ENCODE data around the gene OTOF.
A peak's percentile ranks its signal among the peaks of the same experiment; 100 is the strongest.

Gene OTOF

GRCh38 chr2:26423750-26424149 is 54.2 kb downstream of the OTOF start:
- no peak for DNase-seq
- Histone ChIP-seq H4K8ac (ENCODE audit: low read depth, low read length) (no peak overlapping the region), H2BK5ac (ENCODE audit: low read length) (no peak overlapping the region), H3K27me3 (ENCODE audit: insufficient read depth, low read length, poor library complexity) (no peaks in the 10 kb centered on the region), H3K4me1 (ENCODE audit: control insufficient read depth, low read depth, low read length) (no peaks in the 10 kb centered on the region), H3K9ac (ENCODE audit: low read length) (no peak overlapping the region), H3K79me1 (ENCODE audit: low read length) (no peaks in the 10 kb centered on the region), H3K4me3 (ENCODE audit: low read length) (no peak overlapping the region), H3K4ac (ENCODE audit: low read depth, low read length) (no peak overlapping the region), H3K36me3 (ENCODE audit: control insufficient read depth, insufficient read depth, low read length) (no peaks in the 10 kb centered on the region), H3K27ac (ENCODE audit: low read depth, low read length) (no peak overlapping the region), H2BK120ac (ENCODE audit: low read depth, low read length) (no peak overlapping the region), H2AK5ac (ENCODE audit: low read length) (no peak overlapping the region), H3K18ac (ENCODE audit: low read length) (no peak overlapping the region), H4K5ac (ENCODE audit: low read length) (no peak overlapping the region), H3K4me2 (ENCODE audit: low read length) (no peak overlapping the region), H3K79me2 (ENCODE audit: control insufficient read depth, insufficient read depth, low read length) (no peaks in the 10 kb centered on the region), H2BK15ac (replicated peaks; ENCODE audit: low read depth) (no peak overlapping the region), H3K23ac (ENCODE audit: low read length) (no peak overlapping the region), H3K56ac (ENCODE audit: low read length) (no peak overlapping the region)
- WGBS (ENCODE audit: extremely low coverage, insufficient coverage, low lambda C conversion rate): no CpG with 5 or more reads among the region's 9 CpGs

DNA sequence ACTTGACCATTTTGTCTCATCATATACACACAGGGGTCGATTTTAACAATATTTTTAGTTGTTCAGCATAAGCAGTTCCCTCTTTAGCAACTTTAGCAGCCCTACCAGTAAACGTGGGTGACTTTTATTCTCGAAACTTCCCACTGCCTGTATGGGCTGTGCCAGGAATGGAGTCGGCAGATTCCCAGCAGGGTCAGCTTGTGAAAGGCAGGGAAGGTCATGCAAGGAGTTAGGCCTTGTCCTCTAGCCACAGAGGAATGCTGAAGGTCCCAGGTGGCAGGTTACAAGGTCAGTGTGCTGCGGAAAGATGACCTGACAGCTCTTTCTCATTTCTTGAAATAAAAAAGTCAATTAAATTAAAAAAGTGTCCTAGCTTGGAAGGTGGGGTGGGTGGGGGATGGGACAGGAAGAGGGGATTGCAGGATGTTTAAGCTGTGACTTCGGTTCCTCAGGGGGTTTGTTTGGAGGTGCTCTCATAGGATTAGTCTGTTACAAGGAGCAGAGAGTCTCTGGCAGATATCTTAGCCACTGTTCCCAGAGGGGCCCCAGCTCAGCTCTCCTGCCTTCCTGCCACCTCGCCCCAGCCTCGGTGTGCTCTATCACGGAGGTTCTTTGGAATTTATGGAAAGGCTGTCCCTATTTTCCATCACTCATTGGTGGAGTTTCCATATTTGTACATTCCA is 54.8 kb downstream of the OTOF start:
- DNase-seq: peak; percentile 50
- Histone ChIP-seq H3K27me3 (ENCODE audit: insufficient read depth, low read length, poor library complexity) (no peaks in the 10 kb centered on the region), H2AK5ac (ENCODE audit: low read length) (no peak overlapping the region), H3K23ac (ENCODE audit: low read length) (no peak overlapping the region), H3K9ac (ENCODE audit: low read length) (no peak overlapping the region), H3K36me3 (ENCODE audit: control insufficient read depth, insufficient read depth, low read length) (no peaks in the 10 kb centered on the region), H4K5ac (ENCODE audit: low read length) (no peak overlapping the region), H3K4ac (ENCODE audit: low read depth, low read length) (no peak overlapping the region), H3K4me1 (ENCODE audit: control insufficient read depth, low read depth, low read length) (no peaks in the 10 kb centered on the region), H3K56ac (ENCODE audit: low read length) (no peak overlapping the region), H3K27ac (ENCODE audit: low read depth, low read length) (no peak overlapping the region), H3K4me3 (ENCODE audit: low read length) (no peak overlapping the region), H3K4me2 (ENCODE audit: low read length) (no peak overlapping the region), H3K79me1 (ENCODE audit: low read length) (no peaks in the 10 kb centered on the region), H3K18ac (ENCODE audit: low read length) (no peak overlapping the region), H2BK5ac (ENCODE audit: low read length) (no peak overlapping the region), H4K8ac (ENCODE audit: low read depth, low read length) (no peak overlapping the region), H2BK120ac (ENCODE audit: low read depth, low read length) (no peak overlapping the region), H2BK15ac (replicated peaks; ENCODE audit: low read depth) (no peak overlapping the region), H3K79me2 (ENCODE audit: control insufficient read depth, insufficient read depth, low read length) (no peaks in the 10 kb centered on the region)
- WGBS (ENCODE audit: extremely low coverage, insufficient coverage, low lambda C conversion rate): no CpG with 5 or more reads among the region's 9 CpGs

DNA sequence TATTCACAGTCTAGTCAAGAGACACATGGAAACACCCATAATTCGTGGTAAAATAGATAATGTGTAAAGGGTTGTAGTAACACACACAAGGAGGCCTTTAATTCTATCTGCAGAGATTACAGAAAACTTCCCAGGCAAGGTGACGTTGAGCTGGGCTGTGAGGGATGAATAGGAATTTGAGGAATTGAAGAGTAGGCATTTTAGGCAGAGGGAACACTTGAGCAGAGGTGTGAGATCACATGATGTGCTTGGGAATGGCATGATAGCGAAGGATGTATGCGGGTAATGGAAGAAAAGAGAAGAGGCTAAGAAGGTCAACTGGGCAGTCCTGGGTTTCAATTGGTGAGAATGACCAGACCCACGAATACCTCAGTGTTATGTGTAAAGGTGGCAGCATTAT is 56.0 kb downstream of the OTOF start:
- Histone ChIP-seq H3K27me3 (ENCODE audit: insufficient read depth, low read length, poor library complexity) (no peaks in the 10 kb centered on the region), H3K4ac (ENCODE audit: low read depth, low read length) (no peak overlapping the region), H2BK5ac (ENCODE audit: low read length) (no peak overlapping the region), H3K18ac (ENCODE audit: low read length) (no peak overlapping the region), H3K27ac (ENCODE audit: low read depth, low read length) (no peak overlapping the region), H4K8ac (ENCODE audit: low read depth, low read length) (no peak overlapping the region), H3K4me2 (ENCODE audit: low read length) (no peak overlapping the region), H4K5ac (ENCODE audit: low read length) (no peak overlapping the region), H3K36me3 (ENCODE audit: control insufficient read depth, insufficient read depth, low read length) (no peaks in the 10 kb centered on the region), H3K23ac (ENCODE audit: low read length) (no peak overlapping the region), H3K9ac (ENCODE audit: low read length) (no peak overlapping the region), H3K4me3 (ENCODE audit: low read length) (no peak overlapping the region), H3K4me1 (ENCODE audit: control insufficient read depth, low read depth, low read length) (no peaks in the 10 kb centered on the region), H2AK5ac (ENCODE audit: low read length) (no peak overlapping the region), H3K79me2 (ENCODE audit: control insufficient read depth, insufficient read depth, low read length) (no peaks in the 10 kb centered on the region), H2BK120ac (ENCODE audit: low read depth, low read length) (no peak overlapping the region), H3K79me1 (ENCODE audit: low read length) (no peaks in the 10 kb centered on the region), H3K56ac (ENCODE audit: low read length) (no peak overlapping the region), H2BK15ac (replicated peaks; ENCODE audit: low read depth) (no peak overlapping the region)
- WGBS (ENCODE audit: extremely low coverage, insufficient coverage, low lambda C conversion rate): no CpG with 5 or more reads among the region's 5 CpGs
- DNase-seq: peak; percentile 80

DNA sequence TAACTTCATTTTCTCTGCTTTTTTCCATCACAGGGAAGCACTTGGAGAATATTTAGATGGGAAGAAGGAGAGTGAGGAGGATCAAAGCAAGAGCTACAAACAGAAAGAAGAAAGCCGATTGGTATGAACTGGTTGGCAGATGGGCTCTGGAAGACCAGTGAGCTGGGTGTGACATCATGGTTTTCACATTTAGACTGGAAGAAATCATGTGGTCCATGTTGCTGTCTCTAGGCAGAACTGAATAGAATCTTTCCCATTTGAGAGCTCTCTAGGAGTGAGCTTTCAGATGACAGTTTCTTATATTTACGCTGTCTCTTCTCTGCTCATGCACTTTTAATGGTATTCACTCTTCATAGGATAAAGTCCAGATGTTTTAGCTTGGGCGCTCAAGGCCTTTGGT is 63.6 kb downstream of the OTOF start:
- Histone ChIP-seq H2BK5ac (ENCODE audit: low read length) (no peak overlapping the region), H2AK5ac (ENCODE audit: low read length) (no peak overlapping the region), H4K5ac (ENCODE audit: low read length) (no peak overlapping the region), H3K36me3 (ENCODE audit: control insufficient read depth, insufficient read depth, low read length) (no peaks in the 10 kb centered on the region), H3K4me2 (ENCODE audit: low read length) (no peak overlapping the region), H3K4me3 (ENCODE audit: low read length) (no peak overlapping the region), H3K18ac (ENCODE audit: low read length) (no peak overlapping the region), H2BK15ac (replicated peaks; ENCODE audit: low read depth) (no peak overlapping the region), H3K23ac (ENCODE audit: low read length) (no peak overlapping the region), H3K27me3 (ENCODE audit: insufficient read depth, low read length, poor library complexity) (no peaks in the 10 kb centered on the region), H3K79me1 (ENCODE audit: low read length) (no peaks in the 10 kb centered on the region), H3K4me1 (ENCODE audit: control insufficient read depth, low read depth, low read length) (no peaks in the 10 kb centered on the region), H3K4ac (ENCODE audit: low read depth, low read length) (no peak overlapping the region), H4K8ac (ENCODE audit: low read depth, low read length) (no peak overlapping the region), H3K9ac (ENCODE audit: low read length) (no peak overlapping the region), H3K79me2 (ENCODE audit: control insufficient read depth, insufficient read depth, low read length) (no peaks in the 10 kb centered on the region), H2BK120ac (ENCODE audit: low read depth, low read length) (no peak overlapping the region), H3K27ac (ENCODE audit: low read depth, low read length) (no peak overlapping the region), H3K56ac (ENCODE audit: low read length) (no peak overlapping the region)
- no peak for DNase-seq
- WGBS (ENCODE audit: extremely low coverage, insufficient coverage, low lambda C conversion rate): no CpG with 5 or more reads among the region's 3 CpGs

- no peaks in the 10 kb centered on the region for H3K4me1 ChIP-seq (ENCODE audit: control insufficient read depth, low read depth, low read length)
- no peaks in the 10 kb centered on the region for H3K79me1 ChIP-seq (ENCODE audit: low read length)
- H3K56ac ChIP-seq (ENCODE audit: low read length): no peak overlapping the region
- H2BK15ac ChIP-seq (replicated peaks; ENCODE audit: low read depth): no peak overlapping the region
- H2BK5ac ChIP-seq (ENCODE audit: low read length): no peak overlapping the region
- WGBS (ENCODE audit: extremely low coverage, insufficient coverage, low lambda C conversion rate): no CpG with 5 or more reads among the region's 10 CpGs
- no peak overlapping the region for H3K4me2 ChIP-seq (ENCODE audit: low read length)
- H3K27ac ChIP-seq (ENCODE audit: low read depth, low read length): no peak overlapping the region
- H3K4ac ChIP-seq (ENCODE audit: low read depth, low read length): no peak overlapping the region
- H4K8ac ChIP-seq (ENCODE audit: low read depth, low read length): no peak overlapping the region
- no peaks in the 10 kb centered on the region for H3K36me3 ChIP-seq (ENCODE audit: control insufficient read depth, insufficient read depth, low read length)
- DNase-seq: no peak
- no peak overlapping the region for H3K4me3 ChIP-seq (ENCODE audit: low read length)
- H4K5ac ChIP-seq (ENCODE audit: low read length): no peak overlapping the region
- no peaks in the 10 kb centered on the region for H3K79me2 ChIP-seq (ENCODE audit: control insufficient read depth, insufficient read depth, low read length)
- H3K23ac ChIP-seq (ENCODE audit: low read length): no peak overlapping the region
- no peak overlapping the region for H2BK120ac ChIP-seq (ENCODE audit: low read depth, low read length)
- no peaks in the 10 kb centered on the region for H3K27me3 ChIP-seq (ENCODE audit: insufficient read depth, low read length, poor library complexity)
- no peak overlapping the region for H3K9ac ChIP-seq (ENCODE audit: low read length)
- no peak overlapping the region for H2AK5ac ChIP-seq (ENCODE audit: low read length)
- no peak overlapping the region for H3K18ac ChIP-seq (ENCODE audit: low read length)
Observed at GRCh38 chr2:26412091-26412673, 65.7 kb downstream of the OTOF start.

GRCh38 chr2:26411419-26411818 is 66.5 kb downstream of the OTOF start:
- H3K79me1 ChIP-seq (ENCODE audit: low read length): no peaks in the 10 kb centered on the region
- H3K4me1 ChIP-seq (ENCODE audit: control insufficient read depth, low read depth, low read length): no peaks in the 10 kb centered on the region
- H2BK15ac ChIP-seq (replicated peaks; ENCODE audit: low read depth): no peak overlapping the region
- no peak overlapping the region for H3K23ac ChIP-seq (ENCODE audit: low read length)
- H3K56ac ChIP-seq (ENCODE audit: low read length): no peak overlapping the region
- no peak overlapping the region for H2AK5ac ChIP-seq (ENCODE audit: low read length)
- no peak overlapping the region for H4K8ac ChIP-seq (ENCODE audit: low read depth, low read length)
- H3K27ac ChIP-seq (ENCODE audit: low read depth, low read length): no peak overlapping the region
- no peak overlapping the region for H3K4me2 ChIP-seq (ENCODE audit: low read length)
- H3K27me3 ChIP-seq (ENCODE audit: insufficient read depth, low read length, poor library complexity): no peaks in the 10 kb centered on the region
- no peak overlapping the region for H3K4me3 ChIP-seq (ENCODE audit: low read length)
- no peak overlapping the region for H2BK120ac ChIP-seq (ENCODE audit: low read depth, low read length)
- no peak overlapping the region for H3K4ac ChIP-seq (ENCODE audit: low read depth, low read length)
- no peaks in the 10 kb centered on the region for H3K36me3 ChIP-seq (ENCODE audit: control insufficient read depth, insufficient read depth, low read length)
- no peak overlapping the region for H4K5ac ChIP-seq (ENCODE audit: low read length)
- H2BK5ac ChIP-seq (ENCODE audit: low read length): no peak overlapping the region
- no peak overlapping the region for H3K9ac ChIP-seq (ENCODE audit: low read length)
- no peaks in the 10 kb centered on the region for H3K79me2 ChIP-seq (ENCODE audit: control insufficient read depth, insufficient read depth, low read length)
- no peak overlapping the region for H3K18ac ChIP-seq (ENCODE audit: low read length)
- DNase-seq: no peak
- no CpG with 5 or more reads among the region's 6 CpGs for WGBS (ENCODE audit: extremely low coverage, insufficient coverage, low lambda C conversion rate)

Data from mesendoderm (in vitro differentiated cells).